Measurements from ENCODE around the gene CATSPER1.
"Not testable (repeated sequence)": the region's sequence is repeated elsewhere in the genome, so short reads cannot be mapped to it uniquely, and the experiment has no call there.

CATSPER1 gene

GRCh38 chr11:66016793-66017177, 9.5 kb downstream of the CATSPER1 start:
- DNase-seq = no peak

GRCh38 chr11:66015936-66016792, 10.1 kb downstream of the CATSPER1 start:
- DNase-seq = no peak

GRCh38 chr11:66015454-66015881, 10.8 kb downstream of the CATSPER1 start:
- no peak for DNase-seq

- no peak for DNase-seq
These were observed 11.3 kb downstream of the CATSPER1 start for GRCh38 chr11:66014804-66015453.

GRCh38 chr11:66013762-66014100, 12.5 kb downstream of the CATSPER1 start:
- DNase-seq = no peak

GRCh38 chr11:66012946-66013761, 13.1 kb downstream of the CATSPER1 start:
- DNase-seq = peak; percentile 65

GRCh38 chr11:66012371-66012945, 13.8 kb downstream of the CATSPER1 start:
- no peak for DNase-seq

DNA sequence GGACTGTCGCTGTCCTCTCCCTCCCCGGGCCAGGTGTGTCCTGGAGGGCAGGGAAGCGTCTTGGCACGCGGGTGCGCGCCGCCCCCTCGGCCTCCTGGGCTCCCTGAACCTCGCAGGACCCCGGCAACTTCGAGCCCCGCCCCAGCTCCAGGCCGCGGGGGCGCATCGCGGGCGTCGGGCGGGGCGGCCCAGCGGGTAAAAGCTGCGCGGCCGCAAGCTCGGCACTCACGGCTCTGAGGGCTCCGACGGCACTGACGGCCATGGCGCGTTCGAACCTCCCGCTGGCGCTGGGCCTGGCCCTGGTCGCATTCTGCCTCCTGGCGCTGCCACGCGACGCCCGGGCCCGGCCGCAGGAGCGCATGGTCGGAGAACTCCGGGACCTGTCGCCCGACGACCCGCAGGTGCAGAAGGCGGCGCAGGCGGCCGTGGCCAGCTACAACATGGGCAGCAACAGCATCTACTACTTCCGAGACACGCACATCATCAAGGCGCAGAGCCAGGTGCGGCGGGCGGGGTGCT, 14.4 kb downstream of the CATSPER1 start, which contains the start of gene CST6:
CST6 (plus strand) TSS at position 224 of the 519 bp plus-strand sequence; CDS start at position 261, 37 bp downstream.
- no peak for DNase-seq

DNA sequence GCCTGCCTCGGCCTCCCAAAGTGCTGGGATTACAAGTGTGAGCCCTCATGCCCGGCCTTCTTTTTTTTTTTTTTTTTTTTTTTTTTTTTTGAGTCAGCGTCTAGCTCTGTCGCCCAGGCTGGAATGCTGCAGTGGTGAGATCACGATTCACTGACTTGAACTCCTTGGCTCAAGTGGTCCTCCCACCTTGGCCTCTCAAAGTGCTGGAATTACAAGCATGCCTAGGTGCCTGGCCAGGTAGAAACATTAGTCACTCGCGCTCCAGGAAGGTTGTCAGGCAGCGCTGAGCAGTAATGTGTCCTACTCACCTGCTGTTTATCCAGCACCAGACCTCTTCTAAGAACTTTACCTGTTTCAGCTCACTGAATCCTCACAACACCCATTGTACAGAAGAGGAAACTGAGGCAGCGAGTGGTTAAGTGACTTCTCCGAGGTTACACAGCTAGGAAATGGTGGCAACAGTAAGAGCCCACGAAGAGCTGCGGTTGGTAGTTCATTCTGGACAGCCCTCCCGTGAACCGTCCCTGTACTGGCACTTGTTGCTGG, 15.0 kb downstream of the CATSPER1 start:
- DNase-seq = no peak

GRCh38 chr11:66010036-66010435, 16.2 kb downstream of the CATSPER1 start:
- DNase-seq = not testable (repeated sequence)

- DNase-seq = no peak
These were observed 17.7 kb downstream of the CATSPER1 start for GRCh38 chr11:66008468-66009101.

DNA sequence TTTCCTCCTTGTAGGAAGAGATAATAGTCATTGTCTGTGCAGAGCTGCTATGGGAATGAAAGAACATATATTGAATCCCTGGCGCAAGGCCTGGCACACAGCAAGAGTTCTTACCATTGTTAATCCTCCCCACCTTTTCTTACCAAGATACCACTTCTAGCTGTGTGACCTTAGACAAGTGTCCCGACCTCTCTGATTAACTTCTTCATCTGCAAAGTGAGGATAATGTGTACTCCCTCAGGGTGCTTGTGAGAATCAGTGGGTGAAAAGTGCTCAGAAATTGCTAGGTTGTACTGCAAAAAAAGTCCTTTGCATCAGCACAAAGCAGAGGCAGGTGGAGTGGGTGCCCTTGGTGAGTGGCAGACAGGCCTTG, 18.2 kb downstream of the CATSPER1 start:
- no peak for DNase-seq

DNA sequence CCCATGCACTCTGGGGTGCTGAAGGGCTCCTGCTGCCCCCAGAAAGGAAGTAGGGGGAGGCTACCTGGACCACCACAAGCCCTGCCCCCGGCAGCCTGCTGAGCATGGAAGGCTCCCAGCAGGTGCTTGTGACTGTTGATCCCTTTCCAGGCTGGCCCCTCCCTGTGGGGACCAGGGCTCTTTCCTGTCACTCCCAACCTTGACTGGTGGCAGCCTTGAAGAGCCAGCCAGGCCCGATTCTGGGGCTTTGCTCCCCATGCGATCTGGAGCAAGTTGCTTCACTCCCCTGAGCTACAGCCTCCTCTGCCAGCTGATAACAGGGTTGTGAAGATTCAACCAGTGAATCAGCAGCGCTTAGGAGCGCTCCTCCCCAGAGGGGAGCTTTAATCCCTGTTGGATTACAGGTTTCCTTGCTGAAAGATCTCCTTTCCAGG, 19.1 kb downstream of the CATSPER1 start:
- DNase-seq = no peak

GRCh38 chr11:66006891-66007176, 19.4 kb downstream of the CATSPER1 start:
- no peak for DNase-seq

- DNase-seq = no peak
These were observed 20.0 kb downstream of the CATSPER1 start for GRCh38 chr11:66006134-66006890.

- DNase-seq = no peak
These were observed 22.1 kb downstream of the CATSPER1 start for GRCh38 chr11:66004186-66004585.

- no peak for DNase-seq
These were observed 23.0 kb downstream of the CATSPER1 start for GRCh38 chr11:66003291-66003690.

DNA sequence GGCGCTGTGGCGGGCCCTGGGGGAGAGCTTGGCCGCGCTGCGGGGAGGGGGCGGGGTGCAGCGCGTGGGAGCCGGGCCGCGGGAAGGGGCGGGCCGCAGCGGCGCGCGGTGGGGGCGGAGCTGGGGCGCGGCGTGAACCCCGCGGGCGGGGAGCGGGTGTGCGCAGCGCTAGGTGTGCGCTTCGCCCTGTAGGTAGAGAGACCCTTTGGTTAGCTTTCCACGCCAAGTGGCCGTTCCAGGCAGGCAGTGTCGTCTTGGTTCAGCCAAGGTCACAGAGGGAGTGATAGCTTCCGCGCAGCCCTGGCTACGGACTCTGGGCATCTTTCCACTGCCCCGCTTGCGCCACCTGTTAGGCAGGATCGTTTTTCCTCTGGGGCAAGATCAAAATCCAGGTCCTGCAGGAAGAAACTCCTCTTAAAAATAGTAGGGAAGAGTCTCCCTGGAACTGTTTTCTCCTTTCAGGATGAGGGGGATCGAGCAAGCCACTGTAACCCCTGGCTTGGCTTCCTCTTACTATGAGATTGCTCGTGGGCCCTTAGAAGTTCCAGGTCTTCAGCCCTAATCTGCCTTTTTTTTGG, 23.5 kb downstream of the CATSPER1 start:
- DNase-seq = no peak

GRCh38 chr11:66001942-66002647, 24.2 kb downstream of the CATSPER1 start, which contains the start of the genes BANF1 and EIF1AD:
TSS of gene BANF1 (plus strand) at chr11:66002503. CDS start at chr11:66003251, 748 bp downstream.
TSS of gene EIF1AD (minus strand) at chr11:66002157. CDS start at chr11:66000389, 1,768 bp downstream.
- peak; percentile 92 for DNase-seq

- DNase-seq = no peak
These were observed 29.0 kb downstream of the CATSPER1 start for GRCh38 chr11:65997286-65997685.

Data from CD4-positive, alpha-beta T cell treated with Interleukin-15 for 1 hour (primary cell).